Astrocyte (in vitro differentiated cells and primary cell): ENCODE measurements around the gene SLC22A13.

Source experiments
- CTCF ChIP-seq: IDR thresholded peaks from 2 replicates; pipeline ENCODE4 v1.5.1; 2011; ENCODE audit warnings: low read depth, mild to moderate bottlenecking, inconsistent platforms, low read length, moderate library complexity; ENCODE audit not compliant: insufficient read depth
- EZH2 ChIP-seq: IDR thresholded peaks from 2 replicates; pipeline ENCODE4 v1.6.1; 2012; ENCODE audit warnings: mild to moderate bottlenecking, low read length, inconsistent platforms; ENCODE audit not compliant: insufficient read depth

GRCh38 chr3:38276917-38277630 lies 11.5 kb downstream of the SLC22A13 start:
- TF ChIP-seq CTCF (no peak), EZH2 (no peak)
